ENCODE results near the gene CHI3L1. TPM values are rescaled to one million over a fixed set of nuclear protein-coding genes. Genes with fewer than 3 reads are reported as not detected.

Gene CHI3L1
- total and polyA plus RNA-seq, 11 donors, result 0.15 to 27.1 (median 1.3) TPM; not detected in 1

DNA sequence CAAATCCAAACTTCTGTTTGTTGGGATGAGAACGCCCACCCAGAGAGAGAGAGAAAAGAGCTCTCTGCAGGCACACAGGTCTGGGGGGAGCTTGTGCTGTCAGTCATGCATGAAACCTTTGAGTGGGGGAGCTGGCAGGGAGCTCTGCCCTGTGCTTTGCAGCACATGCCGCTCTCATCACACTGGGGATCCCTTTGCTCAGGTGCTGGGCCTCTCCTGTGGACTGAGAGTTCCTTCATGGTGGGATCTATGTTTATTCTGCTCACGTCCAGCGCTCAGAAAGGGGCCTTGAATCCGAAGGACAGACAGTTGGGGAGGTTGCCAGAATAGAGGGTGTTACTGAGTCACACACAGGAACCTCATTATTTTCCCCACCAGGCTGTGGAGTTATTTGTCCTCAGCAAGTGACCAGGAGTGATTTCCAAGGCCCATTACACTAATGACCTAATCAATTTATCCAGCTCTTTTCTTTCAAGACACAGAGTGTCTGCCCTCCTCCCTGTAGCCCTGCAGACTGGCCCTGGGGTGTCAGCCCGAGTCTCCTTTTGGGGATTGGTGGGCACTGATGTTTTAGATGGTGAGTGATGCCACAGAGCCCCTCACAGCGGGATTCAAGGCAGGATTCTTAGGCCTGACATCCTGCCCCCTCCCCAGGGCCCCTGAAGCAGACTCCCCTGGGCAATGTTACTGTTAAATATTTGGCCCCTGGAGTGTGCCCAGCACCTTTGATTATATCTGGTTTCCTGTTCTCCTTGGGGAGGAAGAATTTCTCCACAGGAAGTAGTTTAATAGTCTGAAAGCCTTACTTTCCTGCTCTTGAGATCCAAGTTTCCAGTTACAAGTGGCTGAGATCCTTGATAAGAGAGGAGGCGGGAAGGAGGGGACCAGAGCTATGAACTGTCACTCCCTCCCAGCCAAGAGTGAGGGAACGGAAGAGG is 33.2 kb downstream of the CHI3L1 start:
- 63 to 77% (median 73%) methylated on average over 9 of the region's 9 CpGs for WGBS, 4 donors
- no peak for ATAC-seq
- no peaks in the 10 kb centered on the region for H3K9me3 ChIP-seq
- TF ChIP-seq POLR2A (IDR thresholded peaks at IDR 0.05), result no peak
- TF ChIP-seq, protein P1, sequence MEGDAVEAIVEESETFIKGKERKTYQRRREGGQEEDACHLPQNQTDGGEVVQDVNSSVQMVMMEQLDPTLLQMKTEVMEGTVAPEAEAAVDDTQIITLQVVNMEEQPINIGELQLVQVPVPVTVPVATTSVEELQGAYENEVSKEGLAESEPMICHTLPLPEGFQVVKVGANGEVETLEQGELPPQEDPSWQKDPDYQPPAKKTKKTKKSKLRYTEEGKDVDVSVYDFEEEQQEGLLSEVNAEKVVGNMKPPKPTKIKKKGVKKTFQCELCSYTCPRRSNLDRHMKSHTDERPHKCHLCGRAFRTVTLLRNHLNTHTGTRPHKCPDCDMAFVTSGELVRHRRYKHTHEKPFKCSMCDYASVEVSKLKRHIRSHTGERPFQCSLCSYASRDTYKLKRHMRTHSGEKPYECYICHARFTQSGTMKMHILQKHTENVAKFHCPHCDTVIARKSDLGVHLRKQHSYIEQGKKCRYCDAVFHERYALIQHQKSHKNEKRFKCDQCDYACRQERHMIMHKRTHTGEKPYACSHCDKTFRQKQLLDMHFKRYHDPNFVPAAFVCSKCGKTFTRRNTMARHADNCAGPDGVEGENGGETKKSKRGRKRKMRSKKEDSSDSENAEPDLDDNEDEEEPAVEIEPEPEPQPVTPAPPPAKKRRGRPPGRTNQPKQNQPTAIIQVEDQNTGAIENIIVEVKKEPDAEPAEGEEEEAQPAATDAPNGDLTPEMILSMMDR (IDR thresholded peaks at IDR 0.05), result no peak
- H3K27me3 ChIP-seq, result no peaks in the 10 kb centered on the region
- no peaks in the 10 kb centered on the region for H3K36me3 ChIP-seq
- peaks cover 0 to 22% (median 7%) of the 10 kb centered on the region in 12 donors for H3K4me1 ChIP-seq
- H3K4me3 ChIP-seq, result no peak overlapping the region
- intact Hi-C loops (cut with DNase I), result no loop called here
- no peak overlapping the region for H3K27ac ChIP-seq
- DNase-seq, result no peak

DNA sequence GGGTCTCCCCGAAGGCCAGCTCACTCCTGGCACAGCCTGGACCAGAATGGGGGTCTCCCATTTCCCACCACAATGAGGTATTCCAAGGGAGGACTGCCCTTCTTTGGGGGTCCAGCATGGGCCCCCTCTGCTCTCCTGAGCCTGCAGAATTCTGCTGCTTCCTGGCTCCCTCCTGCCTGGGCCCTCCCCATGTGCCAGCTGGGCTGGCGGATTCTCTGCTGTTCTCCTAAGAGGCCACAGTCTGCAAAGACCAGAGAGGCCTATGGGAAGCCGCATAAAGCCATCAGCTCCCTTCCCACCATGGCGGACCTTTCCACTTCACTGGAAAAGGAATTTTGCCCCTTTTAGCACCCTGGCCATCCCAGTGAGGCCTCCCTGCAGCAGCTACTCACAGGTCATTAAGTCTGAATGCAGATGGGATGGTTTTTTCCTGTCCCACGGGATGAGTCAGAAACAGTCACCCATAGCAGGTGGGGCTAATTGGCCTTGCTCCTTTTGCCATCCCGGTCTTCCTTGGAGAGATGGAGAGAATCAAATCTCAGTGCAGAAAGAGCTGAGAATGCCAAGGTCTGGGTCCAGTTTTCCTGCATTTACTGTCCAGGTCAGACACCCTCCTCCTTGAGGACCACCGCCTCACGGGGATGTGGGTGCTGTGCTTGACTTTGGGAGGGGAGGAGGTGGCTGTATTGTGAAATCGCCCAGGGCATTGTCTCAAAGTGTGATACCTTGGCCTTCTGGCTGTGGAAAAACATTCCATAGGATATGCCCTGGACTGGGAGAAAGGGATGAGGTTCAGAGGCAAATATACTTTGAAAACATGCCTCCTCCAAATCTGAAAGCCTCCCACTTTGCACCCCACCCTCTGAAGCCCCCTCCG is 34.1 kb downstream of the CHI3L1 start:
- no peaks in the 10 kb centered on the region for H3K36me3 ChIP-seq
- H3K4me1 ChIP-seq, result peaks cover 0 to 22% (median 7%) of the 10 kb centered on the region in 12 donors
- TF ChIP-seq, protein P1 (IDR thresholded peaks at IDR 0.05), result no peak
- no peak for TF ChIP-seq POLR2A (IDR thresholded peaks at IDR 0.05)
- no peaks in the 10 kb centered on the region for H3K27me3 ChIP-seq
- intact Hi-C loops (cut with DNase I), result no loop called here
- DNase-seq (no peak), ATAC-seq (no peak)
- H3K27ac ChIP-seq, result no peak overlapping the region
- no peaks in the 10 kb centered on the region for H3K9me3 ChIP-seq
- 76 to 93% (median 81%) methylated on average over 8 to 10 of the region's 10 CpGs for WGBS, 4 donors
- H3K4me3 ChIP-seq, result no peak overlapping the region

DNA sequence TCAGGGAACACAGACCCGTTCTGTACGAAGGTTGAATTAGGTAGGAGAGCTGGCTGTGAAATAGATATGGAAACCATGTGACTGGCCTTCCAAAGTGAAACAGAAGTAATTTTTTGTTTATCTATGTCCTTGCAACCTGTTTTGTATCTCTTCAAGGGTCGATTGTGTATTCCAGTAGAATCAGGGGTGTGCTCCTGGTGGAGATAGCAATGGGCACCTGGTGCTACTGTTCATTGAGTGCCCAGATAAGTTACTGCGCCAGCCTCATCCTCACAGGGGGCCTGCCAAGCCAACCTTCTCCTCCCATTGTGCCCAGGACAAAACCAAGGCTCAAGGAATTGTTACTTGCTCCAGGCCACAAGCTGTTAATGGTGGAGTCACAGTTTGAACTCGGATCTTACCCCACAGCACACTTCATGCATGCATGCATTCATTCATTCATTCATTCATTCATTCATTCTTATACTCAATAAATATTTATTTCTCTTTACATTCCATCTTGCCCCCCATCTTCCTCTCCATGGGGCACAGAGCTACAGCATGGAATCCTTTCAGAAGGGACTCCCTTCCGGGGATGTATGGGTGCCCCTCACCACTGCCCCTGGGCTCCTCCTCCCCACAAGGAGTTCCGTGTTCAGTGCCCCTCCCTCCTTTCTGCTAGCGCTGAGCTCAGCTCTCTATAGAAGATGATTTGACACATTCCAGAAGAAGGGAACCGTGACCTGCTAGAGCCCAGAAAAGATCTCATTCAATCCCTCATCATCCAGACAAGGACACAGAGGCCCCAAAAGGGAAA is 34.9 kb downstream of the CHI3L1 start:
- Histone ChIP-seq H3K27me3 (no peaks in the 10 kb centered on the region), H3K36me3 (no peaks in the 10 kb centered on the region), H3K27ac (no peak overlapping the region), H3K4me3 (no peak overlapping the region), H3K4me1 (peaks cover 0 to 22% (median 7%) of the 10 kb centered on the region in 12 donors), H3K9me3 (no peaks in the 10 kb centered on the region)
- intact Hi-C loops (cut with DNase I), result no loop called here
- DNase-seq (no peak), ATAC-seq (no peak)
- 54 to 59% (median 56%) methylated on average over 9 of the region's 9 CpGs for WGBS, 4 donors
- no peak for TF ChIP-seq POLR2A (IDR thresholded peaks at IDR 0.05)
- TF ChIP-seq, protein P1 (IDR thresholded peaks at IDR 0.05), result no peak
